A549 (cell line): ENCODE measurements around the gene CIB4.

Source experiments
- CHD2 ChIP-seq: fragments of 150-350 bp; IDR thresholded peaks from 2 replicates; pipeline ENCODE4 v1.6.1; 2014; ENCODE audit warnings: low read length; ENCODE audit not compliant: partially characterized antibody
- ESRRA ChIP-seq: fragments of 150-350 bp; IDR thresholded peaks from 2 replicates; pipeline ENCODE4 v1.6.1; 2014; ENCODE audit warnings: mild to moderate bottlenecking, low read length, borderline replicate concordance
- JUN ChIP-seq, 2 experiments: fragments of >200 bp; sonication (Bioruptor Twin); formaldehyde crosslinking; IDR thresholded peaks; 2 replicates in 1 of 2; 3 replicates in 1 of 2; pipeline ENCODE4 v1.6.1; 2016 to 2017
- JUNB ChIP-seq: fragments of >200 bp; sonication (Bioruptor Twin); formaldehyde crosslinking; IDR thresholded peaks from 2 replicates; pipeline ENCODE4 v1.6.1; 2016
- MAFK ChIP-seq: fragments of 450-650 bp; IDR thresholded peaks from 2 replicates; pipeline ENCODE4 v1.6.1; 2014; ENCODE audit not compliant: partially characterized antibody
- RARB ChIP-seq: fragments of 250-450 bp; sonication (Bioruptor Pico); IDR thresholded peaks from 2 replicates; pipeline ENCODE4 v1.8.0; 2021; ENCODE audit warnings: mild to moderate bottlenecking, moderate library complexity
- RCOR1 ChIP-seq: fragments of 150-350 bp; IDR thresholded peaks from 2 replicates; pipeline ENCODE4 v1.6.1; 2014; ENCODE audit warnings: antibody characterized with exemption, low read length, low read depth
- REST ChIP-seq: fragments of 200-600 bp; sonication (generic); IDR thresholded peaks from 2 replicates; pipeline ENCODE4 v1.6.1; 2016; ENCODE audit warnings: antibody characterized with exemption, mild to moderate bottlenecking, moderate library complexity
- RFX5 ChIP-seq: fragments of 450-650 bp; IDR thresholded peaks from 2 replicates; pipeline ENCODE4 v1.7.1; 2014; ENCODE audit warnings: antibody characterized with exemption, mild to moderate bottlenecking, moderate library complexity
- SMC3 ChIP-seq: fragments of >200 bp; sonication (Bioruptor Twin); formaldehyde crosslinking; IDR thresholded peaks from 3 replicates; pipeline ENCODE4 v1.6.1; 2018; ENCODE audit warnings: inconsistent platforms
- TF ChIP-seq, protein P1 (sequence below): fragments of >200 bp; sonication (Bioruptor Twin); formaldehyde crosslinking; IDR thresholded peaks from 3 replicates; pipeline ENCODE4 v1.5.1; 2016

GRCh38 chr2:26550276-26551015 is 90.7 kb downstream of the CIB4 start:
- TF ChIP-seq JUN (IDR thresholded peaks at IDR 0.05) (no peak), ESRRA (no peak), REST (no peak), RCOR1 (no peak), JUNB (no peak), CHD2 (no peak), MAFK (no peak), RARB (CRISPR knock-in tag) (no peak), RFX5 (no peak), SMC3 (no peak)
- TF ChIP-seq, protein P1, sequence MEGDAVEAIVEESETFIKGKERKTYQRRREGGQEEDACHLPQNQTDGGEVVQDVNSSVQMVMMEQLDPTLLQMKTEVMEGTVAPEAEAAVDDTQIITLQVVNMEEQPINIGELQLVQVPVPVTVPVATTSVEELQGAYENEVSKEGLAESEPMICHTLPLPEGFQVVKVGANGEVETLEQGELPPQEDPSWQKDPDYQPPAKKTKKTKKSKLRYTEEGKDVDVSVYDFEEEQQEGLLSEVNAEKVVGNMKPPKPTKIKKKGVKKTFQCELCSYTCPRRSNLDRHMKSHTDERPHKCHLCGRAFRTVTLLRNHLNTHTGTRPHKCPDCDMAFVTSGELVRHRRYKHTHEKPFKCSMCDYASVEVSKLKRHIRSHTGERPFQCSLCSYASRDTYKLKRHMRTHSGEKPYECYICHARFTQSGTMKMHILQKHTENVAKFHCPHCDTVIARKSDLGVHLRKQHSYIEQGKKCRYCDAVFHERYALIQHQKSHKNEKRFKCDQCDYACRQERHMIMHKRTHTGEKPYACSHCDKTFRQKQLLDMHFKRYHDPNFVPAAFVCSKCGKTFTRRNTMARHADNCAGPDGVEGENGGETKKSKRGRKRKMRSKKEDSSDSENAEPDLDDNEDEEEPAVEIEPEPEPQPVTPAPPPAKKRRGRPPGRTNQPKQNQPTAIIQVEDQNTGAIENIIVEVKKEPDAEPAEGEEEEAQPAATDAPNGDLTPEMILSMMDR, result no peak
